HG03064 (cell line): ENCODE results near the gene VCX2.
"Not testable (repeated sequence)": the region's sequence is repeated elsewhere in the genome, so short reads cannot be mapped to it uniquely, and the experiment has no call there.

ENCODE experiments used
- ATAC-seq: cut with Tn5 transposase; IDR thresholded peaks from one replicate; pipeline ENCODE4 v1.9.1; 2021; ENCODE audit warnings: low read depth; ENCODE audit not compliant: unreplicated experiment

The VCX2 gene

DNA sequence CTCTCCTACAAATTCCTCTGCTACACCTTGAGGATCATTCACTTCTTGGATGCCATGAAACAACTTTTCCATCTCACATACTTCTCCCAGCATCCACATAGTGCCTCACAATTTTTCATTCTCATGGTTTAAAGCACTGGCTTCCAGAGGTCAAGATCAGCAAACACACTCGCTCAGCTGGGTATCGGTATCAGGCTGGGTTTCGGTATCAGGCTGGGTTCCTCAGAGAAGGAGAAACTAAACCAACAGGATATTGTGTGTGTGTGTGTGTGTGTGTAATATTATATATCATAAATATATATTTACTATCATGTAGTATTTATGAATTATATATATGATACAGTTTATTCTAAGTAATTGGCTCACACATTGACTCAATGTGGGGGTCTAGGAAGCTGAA lies at the start of gene VCX2:
TSS of gene VCX2 (minus strand) at position 99 of the 400 bp plus-strand sequence. CDS start 624 bp downstream, outside the sequence.
- ATAC-seq, result not testable (repeated sequence)

- ATAC-seq, result no peak
Observed at GRCh38 chrX:8204943-8205342, 33.9 kb upstream of the VCX2 start.

- ATAC-seq, result no peak
Observed at GRCh38 chrX:8204169-8204935, 33.3 kb upstream of the VCX2 start.

DNA sequence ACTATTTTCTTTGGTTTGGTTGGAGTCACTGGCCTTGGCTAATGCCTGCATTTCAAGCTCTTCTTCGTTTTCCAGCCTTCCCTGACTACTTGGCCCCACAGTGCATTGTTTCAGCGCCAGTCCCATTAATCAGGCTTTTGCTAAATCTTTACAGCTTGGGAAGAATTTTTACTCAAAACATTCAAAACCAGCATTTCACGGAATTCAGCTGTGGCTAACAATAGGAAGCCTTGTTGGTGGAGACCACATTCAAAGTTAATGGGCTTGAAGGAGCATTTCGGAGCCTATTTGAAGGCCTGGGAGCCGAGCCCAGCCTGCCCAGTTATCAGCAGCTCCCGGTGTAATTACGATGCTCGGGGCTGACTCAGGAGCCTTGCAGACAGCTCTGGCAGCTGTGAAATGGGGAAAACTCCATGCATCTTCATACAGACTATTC lies 30.8 kb upstream of the VCX2 start:
- no peak for ATAC-seq

- ATAC-seq, result no peak
Observed at GRCh38 chrX:8196776-8197175, 25.7 kb upstream of the VCX2 start.

GRCh38 chrX:8194216-8194615 lies 23.1 kb upstream of the VCX2 start:
- ATAC-seq, result no peak

DNA sequence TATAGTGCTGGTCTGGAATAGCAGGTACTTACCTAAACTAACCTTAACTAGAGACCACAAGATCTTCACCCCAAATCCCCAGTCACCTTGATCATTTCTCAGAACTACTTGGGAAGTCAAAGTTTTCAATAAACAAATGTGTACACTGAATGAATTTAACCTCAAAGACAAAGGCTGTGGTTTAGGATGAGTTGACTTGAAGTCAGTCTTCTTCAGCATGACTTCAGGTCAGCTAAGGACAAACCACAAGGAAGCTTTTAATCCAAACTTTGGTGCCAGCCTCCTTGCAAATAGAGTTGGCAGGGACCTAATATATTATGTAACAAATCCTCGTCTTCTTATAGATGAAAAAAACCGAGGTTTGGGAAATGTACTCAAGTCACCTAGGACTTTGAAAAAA lies 21.2 kb upstream of the VCX2 start:
- no peak for ATAC-seq

DNA sequence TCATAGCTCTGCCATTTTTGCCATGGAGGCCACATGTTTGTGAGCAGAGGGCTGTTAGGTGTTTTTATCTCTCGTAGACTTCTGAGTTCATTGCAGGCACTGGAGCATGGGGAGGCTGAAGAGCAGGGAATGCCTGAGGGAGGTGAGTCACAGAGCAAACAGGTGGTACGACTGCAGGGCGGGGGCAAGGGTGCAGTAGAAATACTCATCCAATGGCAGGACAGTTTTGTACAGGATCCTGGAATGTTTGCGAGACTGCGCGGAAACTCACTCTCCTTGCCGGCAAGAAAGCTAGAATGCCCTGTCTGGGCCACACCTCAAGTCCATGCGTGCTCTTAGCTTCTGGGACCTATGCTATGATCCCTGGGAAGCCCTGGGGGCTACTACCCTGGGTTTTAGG lies 20.0 kb upstream of the VCX2 start:
- no peak for ATAC-seq

DNA sequence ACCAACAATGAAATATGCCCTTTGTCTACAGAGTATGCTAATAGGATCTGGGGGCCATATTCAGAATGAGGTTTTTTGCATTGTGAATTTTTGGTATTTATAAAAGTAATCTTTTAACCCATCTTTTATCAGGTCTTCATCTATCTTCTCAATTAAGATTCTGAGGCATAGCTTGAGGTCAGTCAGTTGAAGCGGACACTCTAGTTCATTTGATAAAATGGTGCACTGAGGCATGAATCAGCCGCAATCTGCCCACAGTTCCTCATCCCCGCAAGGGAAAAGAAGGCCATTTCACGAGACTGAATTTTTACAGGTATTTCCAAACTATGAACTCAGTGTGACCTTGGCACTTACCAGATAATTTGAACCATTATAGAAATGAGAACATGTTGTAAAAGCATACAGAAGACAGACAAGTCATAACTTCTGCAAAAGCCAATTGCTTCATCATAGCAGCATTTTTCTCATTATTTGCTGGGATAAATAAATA lies 19.3 kb upstream of the VCX2 start:
- ATAC-seq, result no peak

DNA sequence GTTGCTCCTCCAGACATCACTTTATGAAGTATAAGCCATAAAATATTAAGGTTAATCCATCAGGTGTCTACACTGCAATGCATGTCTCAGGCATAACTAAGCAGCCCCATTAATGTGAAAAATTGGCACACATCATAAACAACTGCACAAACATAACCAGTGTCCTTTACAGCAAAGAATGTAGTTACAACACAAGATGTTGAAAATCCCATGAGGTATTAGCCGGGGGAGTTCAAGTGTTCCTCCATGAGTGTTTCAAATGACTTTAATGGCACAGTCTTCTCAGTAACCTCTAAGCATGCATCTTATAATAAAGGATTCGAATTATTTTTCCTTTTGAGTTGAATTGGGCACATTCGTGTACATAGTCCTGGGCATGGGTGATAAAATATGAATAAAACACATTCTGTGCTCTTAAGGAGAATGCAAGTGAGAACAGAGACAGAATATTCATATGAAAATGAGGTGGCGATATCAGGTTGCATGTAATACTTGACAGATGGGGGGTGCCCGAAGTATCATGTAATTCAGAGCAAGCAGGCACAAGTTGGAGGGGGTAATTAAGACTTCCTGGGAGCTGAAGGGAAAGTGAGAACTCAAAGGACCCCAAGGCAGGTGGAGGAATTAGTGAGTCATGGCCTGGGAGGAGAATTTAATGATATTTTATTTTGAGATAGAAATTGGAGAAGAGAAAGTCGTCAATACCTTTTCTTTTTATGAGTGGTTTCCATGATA lies 18.2 kb upstream of the VCX2 start:
- ATAC-seq, result no peak

- ATAC-seq, result no peak
Observed at GRCh38 chrX:8183346-8183745, 12.3 kb upstream of the VCX2 start.

DNA sequence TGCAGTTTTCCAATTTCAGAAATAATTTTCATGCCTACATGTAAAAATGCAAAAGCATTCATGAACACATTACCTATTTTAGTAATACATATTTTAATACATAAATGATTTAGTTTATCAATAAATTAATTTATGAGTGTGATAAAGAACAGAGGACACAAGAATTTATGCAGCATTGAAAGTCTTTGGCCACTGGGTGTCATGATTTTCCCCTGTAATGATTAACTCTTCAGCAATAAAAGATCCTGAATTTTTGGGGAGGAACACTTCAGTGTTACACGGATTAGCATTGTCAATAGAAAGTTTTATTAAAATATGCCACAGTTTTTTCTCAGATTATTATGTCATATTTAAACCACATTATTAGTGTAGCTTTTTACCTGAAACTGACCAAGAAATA lies 8.6 kb upstream of the VCX2 start:
- no peak for ATAC-seq

DNA sequence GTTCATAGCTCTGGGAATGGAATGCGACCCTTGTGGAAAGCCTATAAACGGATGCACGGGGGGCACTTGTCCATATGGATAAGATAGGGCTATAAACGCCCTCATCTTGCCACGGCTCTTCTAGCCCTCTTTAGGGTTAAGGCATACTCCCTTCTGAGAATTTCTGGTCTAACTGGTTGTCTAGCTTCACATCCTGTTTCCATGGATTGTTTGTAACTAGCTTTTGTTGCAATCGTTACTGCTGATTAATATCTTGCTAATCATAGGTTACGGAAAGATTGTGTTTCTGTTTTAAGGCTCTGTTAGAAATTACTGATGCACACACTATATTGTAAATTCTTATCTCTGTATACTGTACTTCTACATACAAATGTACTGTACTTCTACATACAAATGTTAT lies 17.1 kb downstream of the VCX2 start:
- ATAC-seq, result not testable (repeated sequence)

- ATAC-seq, result no peak
Observed at GRCh38 chrX:8147226-8147625, 23.8 kb downstream of the VCX2 start.

- no peak for ATAC-seq
Observed at GRCh38 chrX:8144925-8145324, 26.1 kb downstream of the VCX2 start.

DNA sequence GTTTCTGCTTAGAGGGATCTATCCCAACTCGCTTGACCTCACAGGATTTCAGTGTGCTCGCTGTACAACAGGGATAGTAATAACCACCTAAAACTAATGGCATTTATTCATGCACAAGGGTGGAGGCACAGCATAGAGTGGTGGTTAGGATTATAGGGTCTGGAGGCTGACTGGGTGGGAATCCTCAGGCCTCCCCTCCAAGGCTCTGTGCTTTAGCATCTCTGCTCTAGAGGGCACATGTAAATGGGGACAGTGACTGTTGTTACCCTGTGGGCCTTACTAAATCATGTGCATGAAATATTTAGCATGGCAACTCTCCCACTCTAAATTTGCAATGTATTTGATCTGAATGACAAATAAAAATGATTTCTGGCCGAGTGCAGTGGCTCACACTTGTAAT lies 29.2 kb downstream of the VCX2 start:
- no peak for ATAC-seq

GRCh38 chrX:8140986-8141744 lies 29.9 kb downstream of the VCX2 start:
- no peak for ATAC-seq

- no peak for ATAC-seq
Observed at GRCh38 chrX:8139716-8140115, 31.4 kb downstream of the VCX2 start.

- ATAC-seq, result no peak
Observed at GRCh38 chrX:8138252-8138651, 32.8 kb downstream of the VCX2 start.

GRCh38 chrX:8126648-8127047 lies 44.4 kb downstream of the VCX2 start:
- no peak for ATAC-seq

DNA sequence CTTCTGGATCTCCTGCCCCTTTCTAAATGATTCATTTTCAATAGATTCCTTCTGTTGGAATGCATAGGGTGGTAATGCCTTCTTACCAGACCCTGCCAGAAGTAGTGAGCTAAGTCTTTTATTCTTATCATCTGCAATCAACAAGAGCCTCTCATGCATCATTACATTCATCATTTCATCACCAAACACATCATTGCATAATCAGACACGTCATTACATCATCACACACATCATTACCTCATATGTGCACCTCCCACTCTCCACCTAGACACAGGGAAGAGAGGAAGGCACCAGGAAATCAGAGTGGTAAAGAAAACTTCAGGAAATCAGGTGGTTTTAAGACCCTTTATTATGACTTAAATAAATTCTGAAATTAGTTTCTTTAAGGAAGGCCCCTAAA lies 45.0 kb downstream of the VCX2 start:
- no peak for ATAC-seq
